ENCODE measurements around the gene USF3.
"Not testable (repeated sequence)": the region's sequence is repeated elsewhere in the genome, so short reads cannot be mapped to it uniquely, and the experiment has no call there.

DNA sequence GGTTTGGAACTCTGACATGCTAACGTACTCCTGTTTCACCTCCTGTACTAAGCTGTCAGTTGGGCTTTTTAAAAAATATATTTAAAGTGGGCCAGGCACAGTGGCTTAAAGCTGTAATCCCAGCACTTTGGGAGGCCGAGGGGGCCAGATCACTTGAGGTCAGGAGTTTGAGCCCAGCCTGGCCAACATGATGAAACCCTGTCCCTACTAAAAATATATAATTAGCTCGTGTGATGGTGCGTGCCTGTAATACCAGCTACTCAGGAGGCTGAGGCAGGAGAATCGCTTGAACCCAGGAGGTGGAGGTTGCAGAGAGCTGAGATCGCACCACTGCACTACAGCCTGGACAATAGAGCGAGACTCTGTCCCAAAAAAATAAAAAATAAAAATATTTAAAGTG lies 60.4 kb downstream of the USF3 start:
- TF ChIP-seq JUND (IDR thresholded peaks at IDR 0.05); YY1 (IDR thresholded peaks at IDR 0.05); TAF1 (conservative IDR thresholded peaks at IDR 0.05); RAD21 (IDR thresholded peaks at IDR 0.05); GABPA (IDR thresholded peaks at IDR 0.05 in 1 of 2, conservative IDR thresholded peaks at IDR 0.05 in 1 of 2); ATF3 (IDR thresholded peaks at IDR 0.05); REST (IDR thresholded peaks at IDR 0.05); RXRA (IDR thresholded peaks at IDR 0.05): not testable (repeated sequence)
- TF ChIP-seq, protein P1, sequence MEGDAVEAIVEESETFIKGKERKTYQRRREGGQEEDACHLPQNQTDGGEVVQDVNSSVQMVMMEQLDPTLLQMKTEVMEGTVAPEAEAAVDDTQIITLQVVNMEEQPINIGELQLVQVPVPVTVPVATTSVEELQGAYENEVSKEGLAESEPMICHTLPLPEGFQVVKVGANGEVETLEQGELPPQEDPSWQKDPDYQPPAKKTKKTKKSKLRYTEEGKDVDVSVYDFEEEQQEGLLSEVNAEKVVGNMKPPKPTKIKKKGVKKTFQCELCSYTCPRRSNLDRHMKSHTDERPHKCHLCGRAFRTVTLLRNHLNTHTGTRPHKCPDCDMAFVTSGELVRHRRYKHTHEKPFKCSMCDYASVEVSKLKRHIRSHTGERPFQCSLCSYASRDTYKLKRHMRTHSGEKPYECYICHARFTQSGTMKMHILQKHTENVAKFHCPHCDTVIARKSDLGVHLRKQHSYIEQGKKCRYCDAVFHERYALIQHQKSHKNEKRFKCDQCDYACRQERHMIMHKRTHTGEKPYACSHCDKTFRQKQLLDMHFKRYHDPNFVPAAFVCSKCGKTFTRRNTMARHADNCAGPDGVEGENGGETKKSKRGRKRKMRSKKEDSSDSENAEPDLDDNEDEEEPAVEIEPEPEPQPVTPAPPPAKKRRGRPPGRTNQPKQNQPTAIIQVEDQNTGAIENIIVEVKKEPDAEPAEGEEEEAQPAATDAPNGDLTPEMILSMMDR (IDR thresholded peaks at IDR 0.05; ENCODE audit: low read depth, low read length, missing input control) = not testable (repeated sequence)
- TF ChIP-seq, protein P2, sequence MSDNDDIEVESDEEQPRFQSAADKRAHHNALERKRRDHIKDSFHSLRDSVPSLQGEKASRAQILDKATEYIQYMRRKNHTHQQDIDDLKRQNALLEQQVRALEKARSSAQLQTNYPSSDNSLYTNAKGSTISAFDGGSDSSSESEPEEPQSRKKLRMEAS (IDR thresholded peaks at IDR 0.05) = not testable (repeated sequence)

Data from liver (tissue), 3 donors.